DMS53 treated with DMSO at 0.1 percent for 48 hours (cell line): ENCODE results near the gene FCHO2.

Experiments used
- DNase-seq: peaks from one replicate; lab custom pipeline; 2025; ENCODE audit not compliant: unreplicated experiment; lab: John Stamatoyannopoulos, UW

The FCHO2 gene

DNA sequence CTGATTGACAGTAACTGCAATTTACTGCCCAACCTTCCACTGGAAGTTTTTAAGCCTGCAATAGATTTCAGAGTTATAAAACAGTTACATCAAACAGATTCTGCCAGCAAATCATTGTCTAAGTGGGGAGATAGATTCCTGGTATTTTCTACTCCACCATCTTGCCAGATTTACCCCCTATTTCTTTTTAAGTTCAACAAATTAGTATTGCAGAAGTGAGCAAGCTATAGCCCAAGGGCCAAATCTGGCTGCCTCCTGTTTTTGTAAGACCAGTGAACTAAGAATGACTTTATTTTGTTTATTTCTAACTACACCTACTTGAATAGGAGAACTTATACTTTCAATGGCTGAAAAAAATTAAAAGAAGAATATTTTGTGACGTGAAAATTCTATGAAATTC lies 155.7 kb downstream of the FCHO2 start:
- no peak for DNase-seq

DNA sequence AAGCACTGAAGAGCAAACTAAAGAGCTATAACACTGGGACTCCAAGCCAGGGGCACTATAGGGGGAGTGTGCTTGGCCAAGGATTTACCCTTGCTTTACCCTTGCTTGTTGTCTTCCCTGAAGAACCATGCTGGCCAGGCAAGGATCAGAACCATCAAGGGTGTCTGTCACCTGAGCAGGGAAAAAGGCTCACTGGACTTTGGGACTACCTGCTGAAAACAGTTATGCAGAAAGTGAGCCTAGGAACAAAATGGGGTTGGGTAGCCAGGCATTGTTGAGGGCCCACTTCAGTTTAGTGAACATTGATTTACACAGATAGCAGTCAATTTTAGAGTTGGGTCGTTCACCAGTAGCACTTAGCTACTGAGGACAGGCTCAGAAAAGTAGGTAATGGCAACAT lies 156.5 kb downstream of the FCHO2 start:
- DNase-seq = no peak

DNA sequence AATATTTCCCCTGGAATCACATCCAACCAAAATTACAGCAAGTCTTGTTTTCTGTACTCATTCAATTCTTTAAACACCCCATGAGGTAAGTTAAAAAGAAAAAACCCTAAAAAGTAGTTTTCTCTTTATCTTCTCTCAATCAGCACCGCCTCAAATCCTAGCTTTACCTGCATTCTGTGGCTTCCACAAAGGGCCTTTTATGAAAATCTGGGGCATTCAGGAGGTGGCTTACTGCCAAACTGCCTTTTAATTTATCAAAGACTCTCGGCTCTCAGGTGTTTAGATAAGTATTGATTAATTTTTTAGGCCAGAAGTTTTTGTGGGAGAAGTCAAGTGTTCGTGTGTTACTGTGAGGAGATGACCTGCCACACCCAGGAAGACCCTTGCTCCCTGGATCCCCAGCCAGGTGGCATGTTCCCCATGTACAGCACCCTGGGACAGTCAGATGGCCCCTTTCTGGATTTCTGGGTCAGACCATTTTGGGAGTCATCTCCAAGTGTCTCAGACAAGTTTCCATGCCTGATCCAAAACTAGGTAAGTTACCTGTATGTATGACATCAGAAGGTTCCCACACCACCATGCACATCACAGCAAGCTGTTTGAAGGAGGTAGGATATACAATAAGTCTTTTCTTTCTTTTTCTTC lies 158.3 kb downstream of the FCHO2 start:
- DNase-seq = no peak

DNA sequence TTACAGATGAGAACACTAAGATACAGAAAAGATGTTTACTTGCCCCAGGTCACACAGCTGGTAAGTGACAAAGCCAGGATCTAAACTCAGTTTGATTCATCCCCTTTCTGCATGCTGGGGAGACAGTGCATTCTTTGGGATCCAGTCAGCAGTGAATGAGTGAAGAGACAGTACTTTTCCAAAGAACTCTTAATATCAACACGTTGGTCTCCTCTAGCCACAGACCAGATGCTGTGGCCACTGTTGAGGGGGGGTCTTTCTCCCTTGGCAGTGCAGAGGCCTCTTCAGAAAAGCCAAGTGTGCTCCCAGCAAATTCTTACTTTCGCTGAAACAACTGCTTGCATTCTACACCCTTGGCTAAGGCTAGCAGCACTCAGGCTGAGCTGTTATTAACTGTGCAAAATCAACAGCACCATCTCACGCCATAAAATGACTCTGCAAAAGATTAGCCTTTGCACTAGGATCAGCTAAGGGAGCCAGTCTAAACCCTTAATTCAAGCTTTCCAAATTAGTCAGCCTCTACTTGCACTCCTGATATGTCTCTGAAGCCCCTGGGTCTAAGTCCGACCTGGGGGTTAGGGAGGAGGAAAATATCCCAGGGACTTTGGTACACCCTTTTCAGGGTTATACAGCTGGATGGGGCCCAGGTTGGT lies 159.7 kb downstream of the FCHO2 start:
- no peak for DNase-seq

DNA sequence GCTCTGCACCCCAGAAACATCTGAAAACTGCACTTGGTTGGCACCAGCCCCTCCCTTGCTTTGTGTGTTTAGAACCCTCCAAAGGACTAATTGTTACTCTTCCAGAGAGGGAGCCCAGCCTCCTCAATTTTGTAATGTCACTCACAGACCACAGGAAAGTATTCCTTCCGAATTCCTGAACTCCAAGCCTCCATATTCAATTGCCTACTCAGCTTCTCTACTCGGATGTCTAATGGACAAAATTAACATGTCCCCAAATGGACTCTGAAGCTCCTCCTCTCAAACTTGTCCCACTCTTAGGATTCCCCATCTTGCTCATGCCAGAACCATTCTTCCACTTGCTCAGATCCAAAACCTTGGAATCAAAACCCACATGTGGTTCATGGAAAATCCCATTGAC lies 160.7 kb downstream of the FCHO2 start:
- DNase-seq = no peak

DNA sequence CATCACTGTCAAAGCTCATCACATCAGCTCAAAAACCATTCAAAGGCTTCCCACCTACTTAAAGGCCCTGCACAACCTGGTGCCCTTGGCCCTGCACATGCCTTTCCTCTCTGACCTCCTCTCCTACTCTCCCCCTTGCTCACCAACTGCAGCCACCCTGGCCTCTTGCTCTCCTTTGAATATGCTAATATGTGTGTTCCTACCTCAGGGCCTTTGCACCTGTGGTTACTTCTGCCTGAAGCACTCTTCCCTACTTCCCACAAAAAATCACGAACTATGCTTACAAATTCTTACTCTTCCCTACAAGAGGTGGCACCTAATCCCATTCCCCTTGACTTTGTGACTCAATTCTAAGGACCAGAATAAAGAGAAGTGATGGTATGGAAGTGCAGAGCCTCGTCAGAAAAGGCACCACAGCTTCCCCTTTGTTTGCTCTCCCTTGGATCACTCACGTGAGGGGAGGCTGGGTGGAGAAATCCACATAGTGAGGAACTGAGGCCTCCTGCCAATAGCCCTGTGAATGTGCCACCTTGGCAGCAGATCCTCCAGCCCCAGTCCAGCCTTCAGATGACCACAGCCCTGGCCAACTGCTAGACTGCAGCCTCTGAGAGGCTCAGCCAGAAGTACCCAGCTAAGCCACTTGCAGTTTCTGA lies 161.4 kb downstream of the FCHO2 start:
- no peak for DNase-seq

DNA sequence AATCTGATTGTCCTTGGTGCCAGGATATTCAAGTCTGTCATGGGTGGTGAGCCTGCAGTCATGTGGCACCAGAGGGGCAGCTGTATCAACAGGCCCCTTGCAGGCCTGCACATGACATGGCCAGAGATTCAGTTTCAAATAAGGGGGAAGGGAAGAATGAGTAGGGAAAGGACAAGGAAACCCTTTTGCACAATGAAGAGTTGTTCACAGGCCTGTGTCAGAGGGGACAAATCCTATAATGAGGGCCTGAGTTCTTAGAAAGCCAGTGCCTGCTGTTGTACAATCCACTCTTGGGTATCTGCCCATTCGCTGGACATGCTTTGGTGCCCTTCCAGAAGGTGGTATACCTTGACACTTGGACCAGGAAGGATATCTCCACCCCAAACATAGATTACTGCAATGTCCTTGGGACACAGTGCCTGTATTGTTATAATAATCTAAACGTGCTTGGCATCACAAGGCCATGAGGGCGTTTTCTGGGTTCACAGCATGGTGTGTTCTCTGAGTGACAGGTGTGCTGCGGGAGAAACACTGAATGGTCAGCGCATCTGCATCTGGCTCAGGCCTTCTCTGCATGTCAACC lies 162.6 kb downstream of the FCHO2 start:
- peak; percentile 42 for DNase-seq

DNA sequence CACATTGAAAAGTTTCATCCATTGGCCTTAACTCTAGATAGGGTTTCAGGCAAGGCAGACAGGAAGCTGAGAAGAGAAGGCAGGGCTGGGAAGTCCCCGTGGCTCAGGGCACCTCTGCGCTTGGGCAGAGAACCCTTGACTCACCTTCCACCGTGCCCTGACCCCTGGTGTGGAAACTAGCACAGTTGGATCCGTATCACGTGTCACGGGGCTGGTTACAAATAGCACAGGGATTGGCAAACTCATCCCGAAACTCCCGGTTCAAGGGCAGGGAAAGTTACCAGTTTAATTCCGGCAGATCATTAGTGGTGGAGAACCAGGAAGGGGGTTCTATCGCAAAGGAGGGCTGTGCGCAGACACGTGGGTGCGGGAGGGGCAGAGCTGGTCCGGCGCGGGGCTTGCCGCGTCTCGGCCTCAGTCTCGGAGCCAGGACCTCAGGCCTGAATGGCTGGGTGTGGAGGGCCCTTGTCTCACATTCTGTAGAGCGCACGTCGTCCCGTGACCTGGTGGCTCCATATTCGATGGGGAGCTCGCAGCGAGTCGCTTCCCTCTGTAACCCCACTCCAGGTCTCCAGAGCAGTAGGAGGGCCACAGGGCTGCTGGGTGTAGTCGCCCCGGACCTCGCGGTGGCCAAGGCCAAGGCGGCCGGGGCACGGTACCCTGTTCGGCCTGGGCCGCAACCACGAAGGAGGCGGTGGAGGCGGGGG lies 163.8 kb downstream of the FCHO2 start:
- DNase-seq = no peak

DNA sequence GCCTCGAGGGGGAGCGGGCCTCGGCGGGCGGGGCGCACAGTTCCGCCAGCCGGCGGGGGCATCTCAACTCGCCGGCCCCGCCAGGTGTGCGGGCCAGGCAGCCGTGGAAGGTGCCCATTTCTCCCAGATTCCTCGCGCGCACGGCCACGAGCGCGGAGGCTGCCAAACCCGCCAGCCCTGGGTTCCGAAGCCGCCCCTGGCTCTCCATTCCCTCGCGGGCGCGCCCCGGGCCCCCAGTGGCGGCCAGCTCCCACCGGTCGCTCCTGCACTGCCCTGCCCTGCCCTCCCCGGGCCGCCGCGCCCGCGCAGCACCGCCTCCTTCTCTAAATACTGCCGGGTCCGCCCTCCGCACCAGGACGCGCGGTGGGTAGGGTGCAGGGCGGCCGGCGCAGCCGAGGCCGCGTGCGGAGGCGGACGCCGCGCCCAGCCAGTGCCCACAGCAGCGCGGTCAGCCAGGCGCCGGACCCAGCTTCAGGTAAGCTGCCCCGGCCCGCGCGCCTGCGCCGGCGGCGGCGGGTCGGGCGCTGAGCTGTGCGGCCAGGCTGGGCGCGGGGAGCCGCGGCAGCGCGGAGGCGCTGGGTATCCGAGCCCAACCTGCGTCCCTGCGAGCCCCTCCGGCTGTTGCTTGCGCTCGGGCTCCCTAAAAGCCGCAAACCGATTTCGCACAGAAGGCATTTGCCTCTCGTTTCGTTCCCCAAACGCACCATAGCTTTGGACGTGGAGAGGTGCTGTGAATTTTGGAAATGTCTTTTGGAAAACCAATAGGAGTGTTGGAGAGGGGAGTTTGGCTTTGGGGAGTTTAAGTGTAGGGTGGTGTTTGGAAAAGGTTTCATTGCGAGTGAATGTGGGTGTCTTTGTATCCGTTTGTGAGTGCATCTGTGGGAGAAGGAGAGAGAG lies 164.6 kb downstream of the FCHO2 start, which contains the start of gene TMEM171:
TMEM171 (plus strand) TSS at position 354 of the 897 bp plus-strand sequence. CDS start 2,799 bp downstream, outside the sequence.
- DNase-seq = peak; percentile 6

DNA sequence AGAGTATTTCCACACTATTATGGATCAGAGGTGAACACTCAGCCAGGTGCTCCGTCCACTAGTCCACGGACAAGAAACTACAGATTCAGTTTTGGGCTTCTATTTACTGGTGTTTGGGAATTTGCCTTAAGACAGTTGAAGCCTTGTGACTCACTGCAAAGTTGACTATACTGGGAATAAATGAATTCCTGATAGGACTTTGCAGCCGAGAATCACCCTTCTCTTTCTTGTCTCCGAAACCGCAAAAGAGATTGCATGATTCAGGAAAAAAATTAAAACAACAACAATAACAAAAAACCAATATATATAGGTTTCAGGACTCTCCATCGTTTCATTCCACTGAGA lies 165.2 kb downstream of the FCHO2 start:
- no peak for DNase-seq

DNA sequence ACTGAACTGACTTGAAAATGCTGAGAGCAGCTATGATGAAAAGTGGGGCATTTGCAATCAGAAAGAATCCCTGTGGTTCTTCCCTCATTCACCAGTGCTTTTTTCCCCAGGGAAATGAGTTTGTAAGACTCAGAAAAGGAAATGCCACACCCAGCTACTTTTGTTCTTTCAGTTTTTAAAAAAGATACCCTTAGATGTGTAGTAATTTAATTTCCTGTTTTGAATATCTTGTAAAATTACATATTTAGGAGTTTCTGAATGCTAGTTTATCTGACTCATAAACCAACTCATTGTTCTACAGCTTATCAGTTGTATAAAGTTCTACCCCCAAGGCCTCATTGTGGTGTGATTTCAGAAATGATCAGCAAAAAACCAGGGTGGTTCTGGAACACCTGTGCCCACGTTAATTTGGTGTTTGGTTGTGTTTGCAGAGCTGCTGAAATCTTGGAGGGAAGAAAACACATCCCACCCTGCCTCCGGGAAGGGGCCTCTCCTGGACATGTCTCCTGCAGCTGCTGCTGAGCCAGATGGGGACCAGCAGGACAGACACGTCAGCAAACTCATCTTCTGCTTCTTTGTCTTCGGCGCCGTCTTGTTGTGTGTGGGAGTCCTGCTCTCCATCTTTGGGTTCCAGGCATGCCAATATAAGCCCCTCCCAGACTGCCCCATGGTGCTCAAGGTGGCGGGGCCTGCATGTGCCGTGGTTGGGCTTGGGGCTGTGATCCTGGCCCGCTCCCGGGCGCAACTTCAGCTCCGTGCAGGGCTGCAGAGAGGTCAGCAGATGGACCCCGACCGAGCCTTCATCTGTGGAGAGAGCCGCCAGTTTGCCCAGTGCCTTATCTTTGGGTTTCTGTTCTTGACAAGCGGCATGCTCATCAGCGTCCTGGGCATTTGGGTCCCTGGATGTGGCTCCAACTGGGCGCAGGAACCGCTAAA lies 167.3 kb downstream of the FCHO2 start:
- no peak for DNase-seq

DNA sequence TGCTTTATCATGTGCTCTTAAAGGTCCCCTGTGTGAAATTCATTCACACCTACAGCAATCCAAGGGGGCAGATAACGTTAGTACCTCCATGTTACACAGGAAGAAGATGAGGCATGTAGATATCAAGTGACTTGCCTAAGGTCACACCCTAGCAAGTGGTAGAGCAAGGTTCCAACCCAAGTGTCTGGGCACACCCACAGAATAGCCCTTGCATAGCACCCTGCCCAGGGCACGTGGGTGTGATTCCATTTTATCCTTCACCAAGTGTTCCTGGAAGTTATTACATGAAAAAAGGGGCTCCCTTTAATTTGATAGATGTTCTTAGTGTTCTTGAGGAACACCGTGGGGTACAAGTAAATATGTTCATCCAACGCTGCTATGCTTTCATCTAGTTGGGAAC lies 169.4 kb downstream of the FCHO2 start:
- no peak for DNase-seq

DNA sequence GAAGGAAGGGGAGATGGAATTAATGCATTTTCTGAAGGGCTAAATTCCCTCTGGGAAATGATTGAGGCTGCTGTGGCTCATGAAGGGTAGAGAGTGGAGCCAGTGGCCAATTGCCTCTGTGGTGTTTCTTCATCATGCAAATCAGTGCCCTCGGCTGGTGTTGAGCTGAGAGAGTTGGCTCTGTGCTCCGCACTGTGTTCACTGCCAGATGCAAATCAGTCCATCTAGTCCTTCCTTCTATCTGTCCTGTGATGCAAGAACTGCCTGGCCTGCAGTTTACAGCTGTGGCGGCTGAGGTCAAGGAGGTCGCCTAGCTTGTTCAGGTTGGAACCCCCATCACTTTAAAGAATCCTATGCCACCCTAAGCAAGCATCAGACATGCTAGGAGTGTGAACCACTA lies 170.5 kb downstream of the FCHO2 start:
- DNase-seq = no peak

DNA sequence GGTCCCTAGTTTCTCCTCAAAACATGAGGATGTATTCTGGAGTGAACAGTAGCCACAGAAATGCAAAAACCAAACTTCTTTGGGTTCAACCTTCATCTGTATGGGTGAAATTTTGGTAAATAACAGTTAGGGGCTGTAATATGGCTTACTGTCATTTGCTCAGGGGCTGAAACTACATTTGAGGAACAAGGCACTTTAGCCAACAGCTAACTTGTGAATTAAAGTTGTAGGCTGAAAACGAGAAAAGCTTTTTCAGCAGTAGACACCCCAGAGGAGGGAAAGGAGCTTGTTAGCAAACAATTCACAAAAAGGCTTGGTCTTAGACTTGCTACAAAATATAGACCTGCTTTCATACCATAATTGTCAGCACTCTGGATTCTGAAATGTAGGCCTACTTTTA lies 171.1 kb downstream of the FCHO2 start:
- DNase-seq = no peak

DNA sequence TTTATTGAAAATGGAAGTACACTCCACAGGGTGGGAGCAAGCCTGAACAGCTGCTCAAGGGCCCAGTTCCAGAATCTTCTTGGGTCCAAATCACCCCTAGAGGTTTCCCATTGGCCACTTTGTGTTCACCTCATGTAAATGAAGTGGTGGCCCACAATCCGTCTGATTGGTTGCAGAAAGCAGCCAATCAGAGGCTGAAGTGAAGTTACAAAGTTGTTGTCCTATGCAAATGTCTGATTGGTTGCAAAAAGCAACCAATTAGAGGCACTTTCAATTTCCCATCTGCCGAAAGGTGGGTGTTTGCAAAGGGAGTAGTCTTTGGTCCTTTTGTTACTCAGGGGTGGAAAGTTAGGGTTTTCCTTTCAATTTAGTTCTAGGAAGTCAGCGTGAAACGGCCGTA lies 173.3 kb downstream of the FCHO2 start:
- DNase-seq = no peak

DNA sequence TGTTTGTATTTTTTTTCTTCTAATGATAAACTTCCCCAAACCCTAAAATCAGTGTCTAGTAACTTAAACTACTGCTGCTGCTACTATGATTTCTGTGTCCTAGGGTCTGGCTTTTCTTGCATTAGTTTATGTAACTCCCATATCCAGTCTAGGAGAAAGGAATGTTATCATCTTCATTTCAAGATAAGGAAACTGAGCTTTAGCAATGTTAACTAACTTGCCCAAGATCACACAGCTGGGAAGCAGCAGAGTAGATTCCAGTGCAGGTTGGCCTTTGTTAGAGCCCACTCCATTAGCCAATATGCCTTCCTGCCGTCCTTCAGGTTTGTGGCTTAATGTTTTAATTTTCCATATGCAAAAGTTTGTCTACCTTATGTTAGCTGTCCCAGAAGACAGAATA lies 175.0 kb downstream of the FCHO2 start:
- DNase-seq = no peak

DNA sequence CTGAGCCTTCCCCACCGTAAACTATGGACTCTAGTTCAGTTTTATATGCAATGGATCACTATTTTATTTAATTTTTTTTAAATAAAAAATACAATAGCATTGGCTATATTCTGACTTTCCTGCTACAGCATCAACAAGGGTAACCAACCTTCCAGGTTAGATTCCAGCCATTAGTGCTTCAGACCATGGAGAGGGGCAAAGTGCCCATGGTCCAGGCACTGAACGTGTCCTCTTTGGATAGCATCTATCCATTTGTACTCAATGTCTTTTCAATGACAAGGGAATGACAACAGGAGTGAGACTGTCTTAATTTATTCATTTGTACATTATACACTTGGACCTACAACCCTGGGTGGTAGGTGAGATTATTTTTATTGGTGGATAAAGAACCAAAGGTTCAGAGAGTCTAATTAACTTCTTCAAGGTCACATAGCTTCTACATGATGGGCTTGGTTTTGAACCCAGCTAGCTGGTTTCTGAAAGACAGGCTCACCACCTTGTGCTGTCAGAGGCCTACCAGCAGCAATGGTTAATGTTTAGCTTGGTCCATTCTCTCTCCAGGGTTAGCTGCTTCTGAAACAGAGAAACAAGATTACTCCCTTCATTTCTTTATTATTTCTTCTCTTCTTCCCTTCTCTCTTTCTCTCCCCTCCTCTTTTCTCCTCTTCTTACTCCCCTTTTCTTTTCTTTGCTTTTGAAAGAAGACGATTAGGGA lies 176.0 kb downstream of the FCHO2 start:
- DNase-seq = no peak

DNA sequence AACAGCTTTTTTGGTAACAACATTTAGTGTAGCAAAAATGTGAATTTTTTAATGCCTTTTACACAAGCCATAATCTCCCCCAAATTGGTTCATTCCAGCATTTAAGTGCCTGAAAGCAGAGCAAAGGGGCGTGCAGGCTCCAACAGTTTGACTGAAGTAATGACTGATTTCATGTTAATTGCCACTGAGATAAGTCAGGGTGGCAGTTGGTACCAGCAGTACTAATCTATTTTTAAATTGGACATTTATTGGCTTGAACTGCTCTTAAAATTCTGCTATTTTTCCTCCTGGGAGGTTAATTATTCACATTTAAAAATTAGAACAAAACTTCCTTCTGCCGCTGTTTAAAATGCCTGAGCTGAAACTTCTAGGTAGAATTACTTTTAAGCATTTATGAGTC lies 176.9 kb downstream of the FCHO2 start:
- DNase-seq = no peak

DNA sequence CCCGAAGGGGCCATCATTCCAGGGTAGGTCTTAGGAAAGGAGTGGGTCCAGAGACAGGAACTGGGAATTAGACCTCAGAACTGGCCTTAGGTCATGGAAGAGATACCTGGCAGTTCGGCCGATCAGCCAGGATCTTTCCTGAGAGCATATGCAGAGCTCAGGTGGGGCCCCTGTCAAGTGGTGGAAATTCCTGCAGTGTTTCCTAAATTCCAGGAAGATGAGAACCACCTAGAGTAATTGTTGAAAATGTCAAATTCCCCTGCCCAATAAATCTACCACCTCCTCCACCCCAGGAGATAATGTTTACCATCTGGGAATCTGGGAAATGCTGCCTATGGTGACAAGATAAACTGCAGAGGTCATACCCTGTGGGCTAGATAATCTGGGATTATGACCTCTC lies 179.2 kb downstream of the FCHO2 start:
- no peak for DNase-seq
